GM19043 (cell line): ENCODE results near the gene CRY1.
"Not testable (repeated sequence)": the region's sequence is repeated elsewhere in the genome, so short reads cannot be mapped to it uniquely, and the experiment has no call there.

Experiments used
- ATAC-seq: cut with Tn5 transposase; IDR thresholded peaks from one replicate; pipeline ENCODE4 v1.9.1; 2021; ENCODE audit warnings: low read depth; ENCODE audit not compliant: unreplicated experiment

The CRY1 gene

DNA sequence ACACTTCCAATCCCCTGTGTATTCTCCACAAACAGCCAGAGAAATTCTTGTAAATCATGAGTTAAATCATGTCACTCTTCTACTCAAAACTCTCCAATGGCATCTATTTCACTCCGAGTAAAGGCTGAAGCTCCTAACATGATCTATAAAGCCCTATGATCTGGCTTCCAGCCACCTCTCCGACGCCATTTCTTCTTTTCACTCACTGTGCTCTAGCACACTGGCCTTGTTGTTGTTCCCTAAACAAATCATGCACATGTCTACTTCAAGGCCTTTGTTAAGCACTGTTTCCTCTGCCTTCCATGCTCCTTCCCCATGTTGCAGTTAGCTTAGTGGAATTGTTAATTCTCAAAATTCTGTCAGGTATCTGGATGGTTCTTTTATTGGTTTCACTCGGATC lies 76.3 kb downstream of the CRY1 start:
- no peak for ATAC-seq

- ATAC-seq, result no peak
Observed at GRCh38 chr12:107014055-107014454, 79.3 kb downstream of the CRY1 start.

DNA sequence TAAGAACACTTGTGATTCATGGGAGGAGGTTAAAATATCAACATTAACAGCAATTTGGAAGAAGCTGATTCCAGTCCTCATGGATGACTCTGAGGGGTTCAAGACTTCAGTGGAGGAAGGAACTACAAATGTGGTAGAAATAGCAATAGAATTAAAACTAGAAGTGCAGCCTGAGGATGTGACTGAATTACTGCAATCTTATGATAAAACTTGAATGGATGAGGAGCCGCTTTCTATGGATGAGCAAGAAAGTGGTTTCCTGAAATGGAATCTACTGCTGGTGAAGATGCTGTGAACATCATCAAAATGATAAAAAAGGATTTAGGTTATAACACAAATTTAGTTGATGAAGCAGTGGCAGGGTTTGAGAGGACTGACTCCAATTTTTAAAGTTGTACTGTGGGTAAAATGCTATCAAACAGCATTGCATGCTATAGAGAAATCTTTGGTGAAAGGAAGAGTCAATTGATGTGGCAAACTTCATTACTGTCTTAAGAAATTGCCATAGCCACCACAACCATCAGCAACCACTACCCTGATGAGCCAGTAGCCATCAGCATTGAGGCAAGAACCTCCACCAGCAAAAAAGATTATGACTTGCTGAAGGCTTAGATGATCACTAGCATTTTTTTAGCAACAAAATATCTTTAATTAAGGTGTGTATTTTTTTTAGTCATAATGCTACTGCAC lies 80.5 kb downstream of the CRY1 start:
- no peak for ATAC-seq

GRCh38 chr12:107011519-107011918 lies 81.8 kb downstream of the CRY1 start:
- no peak for ATAC-seq

DNA sequence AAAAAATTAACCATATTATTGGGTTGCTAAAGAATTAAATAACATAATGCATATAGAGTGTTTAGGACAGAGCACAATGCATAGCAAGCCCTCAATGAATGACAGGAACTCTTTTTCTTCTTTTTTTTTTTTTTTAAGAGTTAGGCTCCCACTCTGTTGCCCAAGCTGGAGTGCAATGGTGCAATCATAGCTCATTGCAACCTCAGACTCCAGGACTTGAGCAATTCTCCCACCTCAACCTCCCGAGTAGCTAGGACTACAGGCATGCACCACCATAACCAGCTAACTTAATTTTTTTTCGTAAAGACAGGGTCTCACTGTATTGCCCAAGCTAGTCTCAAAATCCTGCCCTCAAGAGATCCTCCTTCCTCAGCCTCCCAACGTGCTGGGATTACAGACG lies 85.9 kb downstream of the CRY1 start:
- no peak for ATAC-seq

DNA sequence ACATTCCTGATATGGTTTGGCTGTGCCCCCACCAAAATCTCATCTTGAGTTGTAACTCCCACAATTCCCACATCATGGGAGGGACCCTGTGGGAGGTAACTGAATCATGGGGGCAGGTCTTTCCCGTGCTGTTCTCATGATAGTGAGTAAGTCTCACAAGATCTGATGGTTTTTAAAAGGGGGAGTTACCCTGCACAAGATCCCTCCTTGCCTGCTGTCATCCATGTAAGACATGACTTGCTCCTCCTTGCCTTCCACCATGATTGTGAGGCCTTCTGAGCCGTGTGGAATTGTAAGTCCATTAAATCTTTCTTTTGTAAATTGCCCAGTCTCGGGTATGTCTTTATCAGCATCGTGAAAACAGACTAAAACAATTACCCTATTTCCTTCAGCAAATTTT lies 90.7 kb downstream of the CRY1 start:
- ATAC-seq, result not testable (repeated sequence)

DNA sequence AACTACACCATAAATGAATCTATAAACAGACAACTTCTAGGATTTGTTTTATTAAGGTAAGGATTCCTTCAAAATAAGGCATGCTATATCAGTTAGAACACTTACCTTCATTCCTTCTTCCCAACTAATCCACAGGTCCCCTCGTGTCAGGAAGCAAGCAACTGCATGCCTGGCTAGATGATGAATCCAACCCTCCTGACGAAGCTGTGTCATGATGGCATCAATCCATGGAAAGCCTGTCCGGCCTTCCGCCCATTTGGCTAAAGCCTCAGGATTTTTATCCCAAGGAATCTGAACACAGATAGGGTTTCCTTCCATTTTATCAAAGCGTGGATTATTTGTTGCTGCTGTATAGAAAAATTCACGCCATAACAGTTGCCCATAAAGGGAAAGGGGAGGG lies 93.9 kb downstream of the CRY1 start:
- ATAC-seq, result no peak

- ATAC-seq, result no peak
Observed at GRCh38 chr12:106997916-106998315, 95.4 kb downstream of the CRY1 start.

DNA sequence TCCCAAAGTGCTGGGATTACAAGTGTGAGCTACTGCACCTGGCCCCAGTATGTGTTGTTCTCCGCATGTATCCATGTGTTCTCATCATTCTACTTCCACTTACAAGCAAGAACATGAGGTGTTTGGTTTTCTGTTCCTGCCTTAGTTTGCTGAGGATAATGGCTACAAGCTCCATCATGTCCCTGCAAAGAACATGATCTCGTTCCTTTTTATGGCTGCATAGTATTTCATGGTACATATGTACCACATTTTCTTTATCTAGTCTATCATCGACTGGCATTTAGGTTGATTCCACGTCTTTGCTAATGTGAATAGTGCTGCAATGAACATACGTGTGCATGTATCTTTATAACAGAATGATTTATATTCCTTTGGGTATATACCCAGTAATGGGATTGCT lies 97.2 kb downstream of the CRY1 start:
- ATAC-seq, result not testable (repeated sequence)

- no peak for ATAC-seq
Observed at GRCh38 chr12:106994579-106995220, 98.6 kb downstream of the CRY1 start.

GRCh38 chr12:106987846-106988245 lies 105.5 kb downstream of the CRY1 start:
- no peak for ATAC-seq

DNA sequence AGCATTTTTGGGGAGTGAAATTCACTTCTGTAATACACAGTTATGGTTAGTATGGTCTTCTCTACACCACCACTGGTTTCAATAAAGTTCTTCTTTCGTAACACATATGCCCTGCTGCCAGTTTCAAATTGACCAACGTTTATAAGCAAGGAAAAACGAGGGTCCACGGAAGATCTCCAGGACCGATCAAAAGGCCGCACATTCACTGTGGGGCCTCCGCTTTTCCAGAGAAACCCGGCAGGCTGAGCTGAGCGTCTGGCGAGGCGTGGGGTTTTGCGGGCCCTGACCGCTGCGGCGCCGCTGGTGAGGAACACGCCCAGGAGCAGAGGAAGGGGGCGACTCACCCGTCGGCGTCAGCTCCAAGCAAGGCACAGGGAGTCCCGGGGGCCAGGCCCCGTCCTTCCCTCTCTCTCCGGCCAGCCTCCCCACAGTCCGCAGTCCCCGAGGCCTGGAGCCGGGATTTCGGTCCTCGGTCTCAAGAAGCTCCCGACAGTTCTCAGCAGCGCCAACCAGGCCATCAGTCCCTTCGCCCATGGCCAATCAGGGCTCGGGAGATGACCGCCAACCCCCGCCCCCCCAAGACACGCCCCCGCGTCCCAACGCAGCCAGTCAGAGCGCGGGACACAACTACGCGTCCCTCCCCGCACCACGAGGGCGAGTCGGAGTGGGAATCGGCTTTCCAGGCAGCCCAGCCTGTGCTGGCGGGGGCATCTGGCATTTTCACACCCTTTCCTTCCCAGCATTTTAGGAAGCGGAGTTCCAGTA lies 106.5 kb downstream of the CRY1 start, which contains the start of gene MTERF2:
TSS of gene MTERF2 (minus strand) at position 522 of the 765 bp plus-strand sequence. CDS start 8,432 bp downstream, outside the sequence.
- peak; percentile 97 for ATAC-seq

- no peak for ATAC-seq
Observed at GRCh38 chr12:106986135-106986534, 107.2 kb downstream of the CRY1 start.

DNA sequence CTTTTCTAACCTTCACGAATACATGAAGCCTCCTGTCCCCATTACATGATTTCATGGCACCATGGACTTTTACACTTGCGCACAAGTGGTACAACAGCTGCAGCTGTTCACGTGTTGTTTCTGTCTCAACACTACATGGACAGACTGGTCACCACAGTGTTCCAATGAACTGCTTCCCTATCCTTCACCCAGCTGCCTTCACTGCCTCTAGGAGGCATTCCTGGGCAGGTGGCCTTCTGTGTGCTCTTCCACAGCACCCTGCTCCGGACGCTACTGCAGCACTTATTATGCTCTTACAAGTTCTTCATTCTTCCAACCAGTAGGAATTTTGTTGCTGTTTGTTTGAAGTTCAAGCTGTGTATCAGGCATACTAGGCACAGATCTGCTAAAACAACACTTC lies 107.9 kb downstream of the CRY1 start:
- ATAC-seq, result no peak

- ATAC-seq, result no peak
Observed at GRCh38 chr12:106984588-106985137, 108.7 kb downstream of the CRY1 start.

- ATAC-seq, result no peak
Observed at GRCh38 chr12:106982229-106982628, 111.1 kb downstream of the CRY1 start.

GRCh38 chr12:106981788-106982187 lies 111.6 kb downstream of the CRY1 start:
- no peak for ATAC-seq

DNA sequence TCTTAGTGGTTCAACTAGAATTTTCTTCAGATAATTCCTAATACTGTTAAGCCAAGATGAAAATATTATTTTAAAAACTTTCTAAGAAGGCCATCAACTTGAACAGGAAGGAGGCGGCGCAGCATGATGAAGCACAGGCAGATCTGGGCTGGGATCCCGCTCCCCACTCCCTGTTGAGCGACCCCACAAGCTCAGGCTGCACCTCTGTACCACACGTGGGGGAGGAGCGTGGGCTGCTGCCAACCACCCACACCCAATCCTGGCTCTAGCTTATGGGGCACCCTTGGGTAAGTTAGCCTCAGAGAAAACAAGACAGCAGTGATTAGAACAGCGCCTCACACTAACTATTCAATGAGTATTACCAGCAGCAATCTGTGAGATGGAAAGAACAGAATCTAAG lies 112.4 kb downstream of the CRY1 start:
- ATAC-seq, result no peak

DNA sequence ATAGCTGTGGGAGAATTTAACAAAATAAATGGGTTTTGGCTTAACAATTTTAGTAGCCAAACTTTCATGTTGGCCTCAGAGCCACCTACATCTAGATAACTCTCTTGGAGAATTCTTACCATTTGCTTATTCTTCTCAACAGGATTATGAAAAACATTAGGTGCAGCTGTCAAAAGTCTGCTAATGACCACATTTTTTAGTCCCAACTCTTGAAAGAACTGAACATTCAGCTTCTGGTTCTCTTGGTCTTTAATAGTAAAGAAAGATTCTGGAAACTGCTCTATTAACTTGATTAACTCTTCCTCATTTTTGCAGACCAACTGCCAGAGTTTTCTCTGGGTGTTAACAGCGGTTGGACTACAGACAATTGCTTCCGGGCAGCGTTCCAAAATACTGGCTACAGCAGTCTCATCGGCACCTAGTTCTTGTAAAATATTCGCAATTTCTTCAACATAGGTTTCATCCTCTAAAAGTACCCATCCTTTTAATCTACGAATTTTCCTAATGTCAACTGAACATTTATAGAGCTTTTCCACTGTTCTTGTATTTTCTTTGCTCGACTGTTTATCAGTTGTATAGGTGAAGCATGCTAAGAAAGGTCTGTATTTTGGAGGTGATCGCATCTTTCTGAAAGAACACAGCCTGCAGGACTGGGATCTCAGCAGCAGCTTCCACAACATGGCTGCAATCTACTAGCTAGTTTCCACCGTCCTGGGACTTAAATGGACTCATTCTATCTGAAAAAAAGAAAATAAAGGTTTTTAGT lies 115.1 kb downstream of the CRY1 start:
- ATAC-seq, result no peak

DNA sequence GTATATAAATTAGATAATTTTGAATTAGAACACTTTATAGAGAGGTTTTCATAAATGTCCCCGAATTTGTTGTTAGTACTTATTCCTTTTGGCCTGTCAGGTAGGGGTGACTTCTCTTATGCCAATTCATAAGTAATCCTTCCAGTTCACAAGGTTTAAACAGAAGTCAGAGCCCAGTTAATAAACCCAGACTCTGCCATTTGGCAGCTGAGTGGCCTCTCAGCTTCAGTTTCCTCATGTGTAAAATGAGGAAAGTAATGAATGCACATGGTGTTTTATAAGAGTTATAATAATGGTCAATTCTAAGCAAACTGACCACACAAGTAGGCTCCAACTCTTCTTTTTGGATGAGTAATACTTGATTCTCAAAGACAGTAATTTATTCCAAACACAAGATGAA lies 116.7 kb downstream of the CRY1 start:
- no peak for ATAC-seq
